GM12891 (cell line): ENCODE results near the gene CYP27A1.

Experiments
- PAX5 ChIP-seq: IDR thresholded peaks from 2 replicates; pipeline ENCODE4 v1.6.1; 2011; ENCODE audit warnings: low read length, moderate library complexity, mild to moderate bottlenecking; ENCODE audit not compliant: insufficient read depth, severe bottlenecking
- POLR2A ChIP-seq: IDR thresholded peaks from 2 replicates; pipeline ENCODE4 v1.6.1; 2011; ENCODE audit warnings: low read depth, low read length, control low read depth
- POLR2AphosphoS5 ChIP-seq: IDR thresholded peaks from 2 replicates; pipeline ENCODE4 v1.6.1; 2011; ENCODE audit warnings: low read depth, low read length, control low read depth
- POU2F2 ChIP-seq: IDR thresholded peaks from 2 replicates; pipeline ENCODE4 v1.6.1; 2011; ENCODE audit warnings: low read depth, mild to moderate bottlenecking, control low read depth, low read length, moderate library complexity
- SPI1 ChIP-seq: IDR thresholded peaks from 2 replicates; pipeline ENCODE4 v1.6.1; 2011; ENCODE audit warnings: low read depth, low read length, control low read depth
- TAF1 ChIP-seq: IDR thresholded peaks from 2 replicates; pipeline ENCODE4 v1.6.1; 2011; ENCODE audit warnings: low read depth, low read length, control low read depth

DNA sequence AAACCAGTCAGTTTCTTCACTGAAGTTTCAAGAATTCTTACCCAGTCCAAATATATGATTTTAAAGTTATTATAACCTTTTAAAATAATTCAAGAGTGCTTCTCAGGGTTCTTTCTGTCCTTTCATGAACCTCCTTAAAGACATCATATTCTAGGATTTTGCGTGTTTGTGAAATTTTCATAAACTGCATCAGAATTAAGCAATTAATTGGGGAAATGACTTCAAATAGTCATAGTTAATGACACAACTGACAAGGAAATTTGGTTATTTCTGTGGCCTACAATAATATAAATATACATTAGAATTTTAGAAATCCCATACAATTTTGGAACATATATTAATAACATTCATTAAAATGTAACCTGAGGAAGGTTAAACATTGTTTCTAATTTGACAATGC is 10.5 kb downstream of the CYP27A1 start:
- TF ChIP-seq POLR2A = no peak
- TF ChIP-seq POLR2AphosphoS5 = no peak
- TF ChIP-seq SPI1 = no peak
- no peak for TF ChIP-seq TAF1
- no peak for TF ChIP-seq PAX5
- TF ChIP-seq POU2F2 = no peak
